Subcutaneous adipose tissue (tissue), 4 donors: ENCODE measurements around the gene GRK1. TPM values are rescaled to one million over a fixed set of nuclear protein-coding genes. Genes with fewer than 3 reads are reported as not detected.

Experiments used
- CTCF ChIP-seq: fragments of 450-650 bp; IDR thresholded peaks from one replicate; pipeline ENCODE4 v1.5.1; 2016; ENCODE audit warnings: low read depth, mild to moderate bottlenecking, control low read depth, antibody characterized with exemption, moderate library complexity
- total RNA-seq, 4 donors: library from RNA; depleted of rRNA; stranded (reverse); fragments of >200 nt; gene quantifications; one replicate each; pipeline ENCODE4 v1.1.0, GENCODE V29; 2016

Gene GRK1
- not detected for total RNA-seq

- no peak for TF ChIP-seq CTCF
Observed at GRCh38 chr13:113666951-113667701, at the start of gene GRK1. TSS of gene GRK1 (plus strand) at chr13:113667219. CDS start at chr13:113667387, 168 bp downstream.

DNA sequence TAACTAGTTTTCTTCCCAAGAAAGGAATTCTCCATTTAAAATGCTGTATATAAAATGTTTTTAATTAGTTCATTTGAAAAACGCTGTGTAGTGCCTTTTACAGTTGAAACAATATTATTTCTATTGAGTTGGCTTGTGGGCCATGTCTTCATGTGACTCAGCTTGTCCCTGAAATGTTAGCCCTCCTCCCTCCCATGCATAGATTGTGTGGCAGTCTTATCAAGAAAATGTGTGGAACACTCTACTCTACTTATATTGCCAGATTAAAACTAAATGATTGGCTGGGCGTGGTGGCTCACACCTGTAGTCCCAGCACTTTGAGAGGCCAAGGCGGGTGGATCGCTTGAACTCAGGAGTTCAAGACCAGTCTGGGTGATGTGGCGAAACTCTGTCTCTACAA is 49.1 kb upstream of the GRK1 start:
- TF ChIP-seq CTCF: no peak

DNA sequence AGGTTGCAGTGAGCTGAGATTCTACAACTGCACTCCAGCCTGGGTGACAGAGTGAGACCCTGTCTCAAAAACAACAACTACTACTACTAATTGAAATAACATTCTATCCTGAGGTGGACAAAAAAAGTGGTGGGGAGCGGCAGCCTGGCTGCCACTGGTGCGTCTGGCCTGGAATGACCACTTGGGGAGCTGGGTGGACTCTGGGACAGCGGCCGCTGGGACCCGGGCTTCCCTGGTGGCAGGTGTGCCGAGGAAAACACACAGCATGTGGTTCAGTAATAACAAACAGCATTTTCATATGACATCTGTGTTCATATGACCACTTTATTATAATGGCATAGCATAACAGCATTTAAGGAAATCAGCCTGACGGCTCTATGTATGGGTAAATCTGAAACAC is 48.6 kb upstream of the GRK1 start:
- TF ChIP-seq CTCF: no peak

DNA sequence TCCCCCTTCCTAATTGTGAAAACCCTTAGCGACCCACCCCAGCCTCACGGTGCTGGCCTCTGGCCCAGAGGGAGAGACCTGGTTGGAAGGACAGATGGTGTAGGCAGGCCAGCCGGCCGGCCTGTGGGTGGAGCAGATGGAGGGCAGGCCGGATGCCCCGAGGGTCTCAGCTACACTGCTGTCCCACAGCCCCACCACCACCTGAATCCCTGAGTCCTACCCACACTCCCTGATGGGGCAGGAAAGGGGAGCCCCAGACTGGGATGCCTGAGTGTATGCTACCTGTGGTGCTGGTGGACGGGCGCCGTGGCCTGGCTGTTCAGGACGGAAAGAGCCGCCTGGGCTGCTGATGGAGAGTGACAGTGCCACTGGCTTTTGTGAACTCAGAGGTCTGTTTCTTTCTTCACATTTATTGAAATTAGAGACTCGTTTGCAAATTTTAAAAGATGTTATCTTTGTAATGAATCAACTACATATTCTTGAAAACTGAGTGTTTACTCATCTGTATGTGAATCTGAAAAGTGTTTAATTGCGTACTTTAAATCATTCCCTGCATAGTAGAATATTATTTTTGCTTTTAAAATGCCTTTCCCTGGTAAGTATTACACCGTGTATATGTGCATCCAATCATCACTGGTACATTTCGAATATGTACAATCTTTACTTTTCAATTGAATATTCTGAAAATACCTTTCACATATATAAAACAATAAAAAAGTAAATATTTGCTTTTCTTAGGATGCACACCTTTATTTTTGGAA is 46.8 kb upstream of the GRK1 start:
- no peak for TF ChIP-seq CTCF

- TF ChIP-seq CTCF: no peak
Observed at GRCh38 chr13:113621046-113621445, 46.0 kb upstream of the GRK1 start.

- no peak for TF ChIP-seq CTCF
Observed at GRCh38 chr13:113622791-113623490, 44.1 kb upstream of the GRK1 start.
